ENCODE results near the gene AAMP. TPM values are rescaled to one million over a fixed set of nuclear protein-coding genes. Genes with fewer than 3 reads are reported as not detected.

Gene AAMP
- total and polyA plus RNA-seq, 2 experiments from 2014 or later: 90.8 to 203 TPM

DNA sequence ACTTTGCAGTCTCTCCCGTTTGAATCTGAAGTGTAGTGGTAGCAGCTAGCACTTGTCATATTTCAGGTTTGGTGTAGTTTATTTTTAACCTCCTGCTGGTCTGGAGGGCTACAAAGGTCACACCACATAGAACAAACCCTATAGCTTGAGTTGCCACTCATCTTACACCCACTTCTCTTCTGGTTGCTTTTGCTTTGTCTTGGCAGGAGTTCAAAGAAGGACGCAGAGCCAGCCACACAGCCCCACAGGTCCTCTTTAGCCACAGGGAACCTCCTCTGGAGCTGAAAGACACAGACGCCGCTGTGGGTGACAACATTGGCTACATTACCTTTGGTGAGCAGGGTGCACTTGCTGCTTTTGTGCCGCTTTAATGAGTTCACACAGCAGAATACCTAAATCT is 24.7 kb downstream of the AAMP start (continued):
- no peak for TF ChIP-seq ZNF331 (CRISPR knock-in tag; IDR thresholded peaks at IDR 0.05; ENCODE audit: low read depth)
- no peak for TF ChIP-seq CREB1 (CRISPR knock-in tag; IDR thresholded peaks at IDR 0.05; ENCODE audit: low read depth)

DNA sequence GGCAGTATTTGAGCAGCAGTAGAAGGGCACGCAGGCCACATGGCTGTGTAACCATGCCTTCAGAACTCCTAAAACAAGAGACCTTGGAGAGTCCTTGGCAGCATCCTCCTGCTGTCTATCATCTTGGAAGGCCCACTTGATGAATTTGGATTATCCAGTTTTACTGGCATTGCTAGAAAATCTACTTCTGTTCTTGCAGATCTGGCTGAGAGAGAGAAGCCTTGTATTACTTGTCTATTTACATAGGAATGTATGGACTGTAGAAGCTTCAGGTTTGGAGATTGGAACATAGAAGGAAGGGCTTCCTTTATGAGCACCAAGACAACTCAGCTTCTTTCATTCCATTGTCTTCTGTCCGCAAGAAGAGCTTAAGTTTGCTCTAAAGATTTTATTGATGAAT is 25.3 kb downstream of the AAMP start:
- H3K27me3 Mint-ChIP-seq (ENCODE audit: insufficient read depth, low read depth, poor library complexity): peaks cover 3% of the 10 kb centered on the region
- no peaks in the 10 kb centered on the region for H3K9me2 ChIP-seq (ENCODE audit: insufficient read depth)
- TF ChIP-seq, protein P1, sequence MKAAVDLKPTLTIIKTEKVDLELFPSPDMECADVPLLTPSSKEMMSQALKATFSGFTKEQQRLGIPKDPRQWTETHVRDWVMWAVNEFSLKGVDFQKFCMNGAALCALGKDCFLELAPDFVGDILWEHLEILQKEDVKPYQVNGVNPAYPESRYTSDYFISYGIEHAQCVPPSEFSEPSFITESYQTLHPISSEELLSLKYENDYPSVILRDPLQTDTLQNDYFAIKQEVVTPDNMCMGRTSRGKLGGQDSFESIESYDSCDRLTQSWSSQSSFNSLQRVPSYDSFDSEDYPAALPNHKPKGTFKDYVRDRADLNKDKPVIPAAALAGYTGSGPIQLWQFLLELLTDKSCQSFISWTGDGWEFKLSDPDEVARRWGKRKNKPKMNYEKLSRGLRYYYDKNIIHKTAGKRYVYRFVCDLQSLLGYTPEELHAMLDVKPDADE (IDR thresholded peaks at IDR 0.05): no peak
- TF ChIP-seq ZNF114 (CRISPR knock-in tag; IDR thresholded peaks at IDR 0.05): no peak
- TF ChIP-seq, protein P2, sequence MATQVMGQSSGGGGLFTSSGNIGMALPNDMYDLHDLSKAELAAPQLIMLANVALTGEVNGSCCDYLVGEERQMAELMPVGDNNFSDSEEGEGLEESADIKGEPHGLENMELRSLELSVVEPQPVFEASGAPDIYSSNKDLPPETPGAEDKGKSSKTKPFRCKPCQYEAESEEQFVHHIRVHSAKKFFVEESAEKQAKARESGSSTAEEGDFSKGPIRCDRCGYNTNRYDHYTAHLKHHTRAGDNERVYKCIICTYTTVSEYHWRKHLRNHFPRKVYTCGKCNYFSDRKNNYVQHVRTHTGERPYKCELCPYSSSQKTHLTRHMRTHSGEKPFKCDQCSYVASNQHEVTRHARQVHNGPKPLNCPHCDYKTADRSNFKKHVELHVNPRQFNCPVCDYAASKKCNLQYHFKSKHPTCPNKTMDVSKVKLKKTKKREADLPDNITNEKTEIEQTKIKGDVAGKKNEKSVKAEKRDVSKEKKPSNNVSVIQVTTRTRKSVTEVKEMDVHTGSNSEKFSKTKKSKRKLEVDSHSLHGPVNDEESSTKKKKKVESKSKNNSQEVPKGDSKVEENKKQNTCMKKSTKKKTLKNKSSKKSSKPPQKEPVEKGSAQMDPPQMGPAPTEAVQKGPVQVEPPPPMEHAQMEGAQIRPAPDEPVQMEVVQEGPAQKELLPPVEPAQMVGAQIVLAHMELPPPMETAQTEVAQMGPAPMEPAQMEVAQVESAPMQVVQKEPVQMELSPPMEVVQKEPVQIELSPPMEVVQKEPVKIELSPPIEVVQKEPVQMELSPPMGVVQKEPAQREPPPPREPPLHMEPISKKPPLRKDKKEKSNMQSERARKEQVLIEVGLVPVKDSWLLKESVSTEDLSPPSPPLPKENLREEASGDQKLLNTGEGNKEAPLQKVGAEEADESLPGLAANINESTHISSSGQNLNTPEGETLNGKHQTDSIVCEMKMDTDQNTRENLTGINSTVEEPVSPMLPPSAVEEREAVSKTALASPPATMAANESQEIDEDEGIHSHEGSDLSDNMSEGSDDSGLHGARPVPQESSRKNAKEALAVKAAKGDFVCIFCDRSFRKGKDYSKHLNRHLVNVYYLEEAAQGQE (IDR thresholded peaks at IDR 0.05; ENCODE audit: unreplicated experiment): no peak
- TF ChIP-seq, protein P3, sequence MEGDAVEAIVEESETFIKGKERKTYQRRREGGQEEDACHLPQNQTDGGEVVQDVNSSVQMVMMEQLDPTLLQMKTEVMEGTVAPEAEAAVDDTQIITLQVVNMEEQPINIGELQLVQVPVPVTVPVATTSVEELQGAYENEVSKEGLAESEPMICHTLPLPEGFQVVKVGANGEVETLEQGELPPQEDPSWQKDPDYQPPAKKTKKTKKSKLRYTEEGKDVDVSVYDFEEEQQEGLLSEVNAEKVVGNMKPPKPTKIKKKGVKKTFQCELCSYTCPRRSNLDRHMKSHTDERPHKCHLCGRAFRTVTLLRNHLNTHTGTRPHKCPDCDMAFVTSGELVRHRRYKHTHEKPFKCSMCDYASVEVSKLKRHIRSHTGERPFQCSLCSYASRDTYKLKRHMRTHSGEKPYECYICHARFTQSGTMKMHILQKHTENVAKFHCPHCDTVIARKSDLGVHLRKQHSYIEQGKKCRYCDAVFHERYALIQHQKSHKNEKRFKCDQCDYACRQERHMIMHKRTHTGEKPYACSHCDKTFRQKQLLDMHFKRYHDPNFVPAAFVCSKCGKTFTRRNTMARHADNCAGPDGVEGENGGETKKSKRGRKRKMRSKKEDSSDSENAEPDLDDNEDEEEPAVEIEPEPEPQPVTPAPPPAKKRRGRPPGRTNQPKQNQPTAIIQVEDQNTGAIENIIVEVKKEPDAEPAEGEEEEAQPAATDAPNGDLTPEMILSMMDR (conservative IDR thresholded peaks at IDR 0.05; ENCODE audit: low read depth in 2 of 2): no peak
- no peak overlapping the region for H3K4me3 Mint-ChIP-seq
- H3K27ac ChIP-seq (ENCODE audit: low read depth): no peak overlapping the region
- peaks cover 4% of the 10 kb centered on the region; the same call in 1 of the 2 replicates for H3K79me2 ChIP-seq (replicated peaks; ENCODE audit: insufficient read depth)
- no peak overlapping the region for H3K4me3 ChIP-seq
- H3K4me2 ChIP-seq: no peak overlapping the region
- H3K4me1 Mint-ChIP-seq: no peaks in the 10 kb centered on the region
- ATAC-seq (no peak), DNase-seq (ENCODE audit: low spot score) (no peak)
- H3K4me1 ChIP-seq (ENCODE audit: insufficient read depth): no peaks in the 10 kb centered on the region
- peaks cover 33% of the 10 kb centered on the region for H4K20me1 ChIP-seq (replicated peaks; ENCODE audit: insufficient read depth)
- H2AFZ ChIP-seq: no peak overlapping the region
- H3K27ac Mint-ChIP-seq: no peak overlapping the region
- H3K27me3 ChIP-seq (ENCODE audit: insufficient read depth): no peaks in the 10 kb centered on the region
- 0 out of 2 replicates have a peak, but pooled peaks cover 4% of the 10 kb centered on the region for H3F3A ChIP-seq (replicated peaks; ENCODE audit: low read depth)
- peaks cover 80% of the 10 kb centered on the region for H3K36me3 ChIP-seq (ENCODE audit: insufficient read depth)
- no peaks in the 10 kb centered on the region for H3K9me3 Mint-ChIP-seq
- peaks cover 80% of the 10 kb centered on the region for H3K36me3 Mint-ChIP-seq (ENCODE audit: low read depth)

DNA sequence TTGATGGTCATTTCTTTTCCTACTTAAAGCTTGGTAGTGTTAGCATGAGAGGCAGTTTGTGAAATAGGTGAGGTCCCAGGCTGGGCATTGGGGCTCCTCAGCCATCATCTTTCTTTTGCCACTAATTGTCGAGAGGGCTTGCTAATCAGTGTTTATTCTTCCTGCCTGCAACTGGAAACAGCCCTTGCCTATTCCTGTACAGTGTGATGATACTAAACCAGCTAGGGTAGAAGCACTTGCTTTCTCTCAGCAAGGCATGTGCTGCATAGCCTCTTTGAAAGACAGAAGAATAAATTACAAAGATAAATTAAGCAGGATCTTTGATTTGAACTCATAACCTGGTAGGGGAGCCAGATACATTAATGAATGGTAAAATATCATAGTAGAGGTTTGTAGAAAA is 25.7 kb downstream of the AAMP start:
- no peaks in the 10 kb centered on the region for H3K9me2 ChIP-seq (ENCODE audit: insufficient read depth)
- no peak for ATAC-seq
- TF ChIP-seq NANOG (IDR thresholded peaks at IDR 0.05; ENCODE audit: borderline replicate concordance): no peak
- TF ChIP-seq, protein P1 (IDR thresholded peaks at IDR 0.05): no peak
- TF ChIP-seq, protein P2 (IDR thresholded peaks at IDR 0.05; ENCODE audit: unreplicated experiment): no peak
- no peak for TF ChIP-seq ZNF114 (CRISPR knock-in tag; IDR thresholded peaks at IDR 0.05)
- TF ChIP-seq STAT1 (IDR thresholded peaks at IDR 0.05; ENCODE audit: unreplicated experiment): no peak
- TF ChIP-seq, protein P3 (conservative IDR thresholded peaks at IDR 0.05; ENCODE audit: low read depth in 2 of 2): no peak

More for the DNA sequence above, 25.7 kb downstream of the AAMP start:
- H4K20me1 ChIP-seq (replicated peaks; ENCODE audit: insufficient read depth): peaks cover 33% of the 10 kb centered on the region
- no peak overlapping the region for H3K4me2 ChIP-seq
- peaks cover 4% of the 10 kb centered on the region; the same call in 1 of the 2 replicates for H3K79me2 ChIP-seq (replicated peaks; ENCODE audit: insufficient read depth)
- no peak overlapping the region for H3K4me3 Mint-ChIP-seq
- H3F3A ChIP-seq (replicated peaks; ENCODE audit: low read depth): 0 out of 2 replicates have a peak, but pooled peaks cover 4% of the 10 kb centered on the region
- peaks cover 78% of the 10 kb centered on the region for H3K36me3 ChIP-seq (ENCODE audit: insufficient read depth)
- H2AFZ ChIP-seq: no peak overlapping the region
- H3K27me3 ChIP-seq (ENCODE audit: insufficient read depth): no peaks in the 10 kb centered on the region
- no peaks in the 10 kb centered on the region for H3K9me3 Mint-ChIP-seq
- DNase-seq (ENCODE audit: low spot score): no peak
- H3K27ac Mint-ChIP-seq: no peak overlapping the region
- no peak overlapping the region for H3K4me3 ChIP-seq
- no peaks in the 10 kb centered on the region for H3K4me1 Mint-ChIP-seq
- H3K4me1 ChIP-seq (ENCODE audit: insufficient read depth): no peaks in the 10 kb centered on the region
- peaks cover 80% of the 10 kb centered on the region for H3K36me3 Mint-ChIP-seq (ENCODE audit: low read depth)
- no peak overlapping the region for H3K27ac ChIP-seq (ENCODE audit: low read depth)
- peaks cover 3% of the 10 kb centered on the region for H3K27me3 Mint-ChIP-seq (ENCODE audit: insufficient read depth, low read depth, poor library complexity)

Measured in GM23338 (cell line).